GM21381 (cell line): ENCODE results near the gene KCNC3.

ENCODE experiments used
- ATAC-seq: cut with Tn5 transposase; IDR thresholded peaks from one replicate; pipeline ENCODE4 v1.9.1; 2021; ENCODE audit warnings: mild to moderate bottlenecking, moderate library complexity; ENCODE audit not compliant: unreplicated experiment

KCNC3 gene

GRCh38 chr19:50329146-50329925 is at the start of gene KCNC3:
Gene KCNC3, minus strand, starts transcription at chr19:50329377. Its CDS starts 295 bp downstream, at chr19:50329082.
- ATAC-seq = peak; percentile 43

GRCh38 chr19:50378863-50379236 is 49.7 kb upstream of the KCNC3 start:
- no peak for ATAC-seq

GRCh38 chr19:50378169-50378862 is 49.1 kb upstream of the KCNC3 start:
- no peak for ATAC-seq

GRCh38 chr19:50377517-50377916 is 48.3 kb upstream of the KCNC3 start:
- no peak for ATAC-seq

GRCh38 chr19:50377051-50377461 is 47.9 kb upstream of the KCNC3 start:
- ATAC-seq = peak; percentile 14

- peak; percentile 83 for ATAC-seq
These were observed 47.2 kb upstream of the KCNC3 start, which contains the start of gene NR1H2 for GRCh38 chr19:50376166-50377050. Gene NR1H2, plus strand, starts transcription at chr19:50376457. Its CDS starts 1,149 bp downstream, at chr19:50377606.

GRCh38 chr19:50371914-50372475 is 42.8 kb upstream of the KCNC3 start:
- ATAC-seq = no peak

- peak; percentile 56 for ATAC-seq
These were observed 39.7 kb upstream of the KCNC3 start for GRCh38 chr19:50368649-50369570.

- ATAC-seq = no peak
These were observed 36.5 kb upstream of the KCNC3 start, which contains the start of gene NAPSA for GRCh38 chr19:50365434-50366306. Gene NAPSA, minus strand, starts transcription at chr19:50365639. Its CDS starts 18 bp downstream, at chr19:50365621.

GRCh38 chr19:50362656-50363424 is 33.7 kb upstream of the KCNC3 start:
- ATAC-seq = no peak

GRCh38 chr19:50362030-50362412 is 32.8 kb upstream of the KCNC3 start:
- ATAC-seq = no peak

GRCh38 chr19:50361290-50362029 is 32.3 kb upstream of the KCNC3 start:
- no peak for ATAC-seq

GRCh38 chr19:50359328-50359818 is 30.2 kb upstream of the KCNC3 start:
- ATAC-seq = no peak

GRCh38 chr19:50358483-50359327 is 29.5 kb upstream of the KCNC3 start:
- no peak for ATAC-seq

- peak; percentile 49 for ATAC-seq
These were observed 28.3 kb upstream of the KCNC3 start for GRCh38 chr19:50357178-50358100.
